HepG2 (cell line): ENCODE data around the gene BCAS4. TPM values are rescaled to one million over a fixed set of nuclear protein-coding genes. Genes with fewer than 3 reads are reported as not detected.
"Not testable (repeated sequence)": the region's sequence is repeated elsewhere in the genome, so short reads cannot be mapped to it uniquely, and the experiment has no call there.

Experiments
- CBX2 ChIP-seq, 2 experiments: fragments of 200-600 bp in 1 of 2; sonication (generic); formaldehyde crosslinking in 1 of 2; IDR thresholded peaks; 2 replicates each; pipeline versions ENCODE4 v1.7.0 to v1.8.1; 2018 to 2022; ENCODE audit warnings: low read depth in 2 of 2, low read length in 1 of 2, mild to moderate bottlenecking in 1 of 2, missing genetic modification reagents in 1 of 2
- NFKBIZ ChIP-seq: IDR thresholded peaks from 2 replicates; pipeline ENCODE4 v1.6.1; 2018; ENCODE audit warnings: missing genetic modification reagents, missing compliant biosample characterization
- NRL ChIP-seq: sonication (generic); formaldehyde crosslinking; IDR thresholded peaks from 2 replicates; pipeline ENCODE4 v1.5.0; 2020; ENCODE audit warnings: missing genetic modification reagents, mild to moderate bottlenecking, moderate library complexity, borderline replicate concordance
- ZNF816 ChIP-seq: sonication (generic); formaldehyde crosslinking; IDR thresholded peaks from 2 replicates; pipeline ENCODE4 v1.8.0; 2022; ENCODE audit warnings: missing genetic modification reagents, mild to moderate bottlenecking, borderline replicate concordance
- polyA plus RNA-seq, 8 experiments: library from polyadenylated mRNA; depleted of rRNA in 3 of 8; stranded (reverse) in 7 of 8; unstranded in 1 of 8; fragments of >200 nt; fragmentation: Illumina TruSeq in 4 of 8; extraction: Trizol in 4 of 8; gene quantifications; 2 replicates each; pipeline versions ENCODE4 v1.2.1 to v1.2.3, GENCODE V29; 2011 to 2016; ENCODE audit warnings: low read depth in 4 of 8, missing spikeins in 1 of 8, mixed read lengths in 1 of 8; ENCODE audit not compliant: insufficient read depth in 1 of 8
- total RNA-seq, 5 experiments: library from RNA; depleted of rRNA; stranded (reverse); fragments of >200 nt; fragmentation: Illumina TruSeq; extraction: Trizol; gene quantifications; 2 replicates each; pipeline ENCODE4 v1.2.3, GENCODE V29; 2016; ENCODE audit warnings: low read depth in 1 of 5
- TF ChIP-seq, protein P1 (sequence below): sonication (generic); formaldehyde crosslinking; IDR thresholded peaks from 2 replicates; pipeline ENCODE4 v1.5.0; 2020; ENCODE audit warnings: missing genetic modification reagents
- TF ChIP-seq, protein P2 (sequence below): sonication (generic); formaldehyde crosslinking; IDR thresholded peaks from 2 replicates; pipeline ENCODE4 v1.4.0; 2020; ENCODE audit warnings: missing genetic modification reagents, low read depth, mild to moderate bottlenecking, borderline replicate concordance
- TF ChIP-seq, protein P3 (sequence below): sonication (generic); formaldehyde crosslinking; IDR thresholded peaks from 2 replicates; pipeline ENCODE4 v1.4.0; 2020; ENCODE audit warnings: missing genetic modification reagents, mild to moderate bottlenecking, borderline replicate concordance
- TF ChIP-seq, protein P4 (sequence below): sonication (generic); formaldehyde crosslinking; IDR thresholded peaks from 2 replicates; pipeline ENCODE4 v1.5.0; 2020; ENCODE audit warnings: mild to moderate bottlenecking, missing genetic modification reagents, borderline replicate concordance
- TF ChIP-seq, protein P5 (sequence below): sonication (generic); formaldehyde crosslinking; conservative IDR thresholded peaks from 2 replicates; pipeline ENCODE4 v1.8.0; 2022; ENCODE audit warnings: mild to moderate bottlenecking, moderate library complexity, missing genetic modification reagents

Gene BCAS4
- total and polyA plus RNA-seq, 2 of the 13 experiments (the other 11 are each of a cell fraction or from before 2014, with no cell fraction given) = 7.2 to 8.0 TPM

DNA sequence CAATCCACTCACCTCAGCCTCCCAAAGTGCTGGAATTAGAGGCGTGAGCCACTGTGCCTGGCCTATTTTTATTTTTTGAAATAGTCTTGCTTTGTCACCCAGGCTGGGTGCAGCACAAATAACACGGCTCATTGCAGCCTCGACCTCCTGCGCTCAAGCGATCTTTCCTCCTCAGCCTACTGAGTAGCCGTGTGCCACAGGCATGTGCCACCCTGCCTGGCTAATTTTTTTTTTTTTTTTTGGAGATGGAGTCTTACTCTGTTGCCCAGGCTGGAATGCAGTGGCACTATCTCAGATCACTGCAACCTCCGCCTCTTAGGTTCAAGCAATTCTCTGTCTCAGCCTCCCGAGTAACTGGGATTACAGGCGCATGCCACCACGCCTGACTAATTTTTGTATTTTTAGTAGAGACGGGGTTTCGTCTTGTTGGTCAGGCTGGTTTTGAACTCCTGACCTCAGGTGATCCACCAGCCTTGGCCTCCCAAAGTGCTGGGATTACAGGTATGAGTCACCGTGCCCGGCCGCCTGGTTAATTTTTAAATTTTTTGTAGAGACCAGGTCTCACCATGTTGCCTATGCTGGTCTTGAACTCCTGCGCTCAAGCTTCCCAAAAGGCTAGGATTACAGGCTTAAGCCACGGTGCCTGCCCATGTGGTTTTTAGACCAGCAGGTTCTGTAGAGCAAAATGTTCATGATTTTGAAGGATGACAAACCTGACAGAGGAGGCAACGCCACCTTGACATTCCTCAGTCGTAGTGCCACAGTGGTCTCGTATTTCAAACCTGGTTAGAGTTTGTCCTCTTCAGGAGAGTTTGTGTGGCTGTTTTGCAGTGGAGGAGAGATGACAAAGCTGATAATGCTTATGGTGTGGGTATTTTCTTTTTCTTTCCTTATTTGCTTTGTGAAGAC is 31.1 kb upstream of the BCAS4 start (continued):
- TF ChIP-seq, protein P1, sequence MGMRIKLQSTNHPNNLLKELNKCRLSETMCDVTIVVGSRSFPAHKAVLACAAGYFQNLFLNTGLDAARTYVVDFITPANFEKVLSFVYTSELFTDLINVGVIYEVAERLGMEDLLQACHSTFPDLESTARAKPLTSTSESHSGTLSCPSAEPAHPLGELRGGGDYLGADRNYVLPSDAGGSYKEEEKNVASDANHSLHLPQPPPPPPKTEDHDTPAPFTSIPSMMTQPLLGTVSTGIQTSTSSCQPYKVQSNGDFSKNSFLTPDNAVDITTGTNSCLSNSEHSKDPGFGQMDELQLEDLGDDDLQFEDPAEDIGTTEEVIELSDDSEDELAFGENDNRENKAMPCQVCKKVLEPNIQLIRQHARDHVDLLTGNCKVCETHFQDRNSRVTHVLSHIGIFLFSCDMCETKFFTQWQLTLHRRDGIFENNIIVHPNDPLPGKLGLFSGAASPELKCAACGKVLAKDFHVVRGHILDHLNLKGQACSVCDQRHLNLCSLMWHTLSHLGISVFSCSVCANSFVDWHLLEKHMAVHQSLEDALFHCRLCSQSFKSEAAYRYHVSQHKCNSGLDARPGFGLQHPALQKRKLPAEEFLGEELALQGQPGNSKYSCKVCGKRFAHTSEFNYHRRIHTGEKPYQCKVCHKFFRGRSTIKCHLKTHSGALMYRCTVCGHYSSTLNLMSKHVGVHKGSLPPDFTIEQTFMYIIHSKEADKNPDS (CRISPR knock-in tag) = peak; percentile 8; the same call in 1 of the 2 replicates
- 0 out of 2 replicates have a peak, but pooled peaks have one; percentile 50 for TF ChIP-seq ZNF816 (CRISPR knock-in tag)
- not testable (repeated sequence) for TF ChIP-seq CBX2 (IDR thresholded peaks at IDR 0.05; ENCODE audit: low read depth, low read length)
- 0 out of 2 replicates have a peak, but pooled peaks have one; percentile 34 for TF ChIP-seq CBX2 (CRISPR knock-in tag; IDR thresholded peaks at IDR 0.05; ENCODE audit: low read depth)
- TF ChIP-seq, protein P2, sequence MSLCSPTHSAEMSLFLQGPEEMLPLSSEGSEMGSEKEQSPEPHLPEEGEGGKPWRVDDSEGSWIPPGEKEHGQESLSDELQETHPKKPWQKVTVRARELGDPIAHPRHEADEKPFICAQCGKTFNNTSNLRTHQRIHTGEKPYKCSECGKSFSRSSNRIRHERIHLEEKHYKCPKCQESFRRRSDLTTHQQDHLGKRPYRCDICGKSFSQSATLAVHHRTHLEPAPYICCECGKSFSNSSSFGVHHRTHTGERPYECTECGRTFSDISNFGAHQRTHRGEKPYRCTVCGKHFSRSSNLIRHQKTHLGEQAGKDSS (CRISPR knock-in tag) = 0 out of 2 replicates have a peak, but pooled peaks have one; percentile 40
- TF ChIP-seq, protein P3, sequence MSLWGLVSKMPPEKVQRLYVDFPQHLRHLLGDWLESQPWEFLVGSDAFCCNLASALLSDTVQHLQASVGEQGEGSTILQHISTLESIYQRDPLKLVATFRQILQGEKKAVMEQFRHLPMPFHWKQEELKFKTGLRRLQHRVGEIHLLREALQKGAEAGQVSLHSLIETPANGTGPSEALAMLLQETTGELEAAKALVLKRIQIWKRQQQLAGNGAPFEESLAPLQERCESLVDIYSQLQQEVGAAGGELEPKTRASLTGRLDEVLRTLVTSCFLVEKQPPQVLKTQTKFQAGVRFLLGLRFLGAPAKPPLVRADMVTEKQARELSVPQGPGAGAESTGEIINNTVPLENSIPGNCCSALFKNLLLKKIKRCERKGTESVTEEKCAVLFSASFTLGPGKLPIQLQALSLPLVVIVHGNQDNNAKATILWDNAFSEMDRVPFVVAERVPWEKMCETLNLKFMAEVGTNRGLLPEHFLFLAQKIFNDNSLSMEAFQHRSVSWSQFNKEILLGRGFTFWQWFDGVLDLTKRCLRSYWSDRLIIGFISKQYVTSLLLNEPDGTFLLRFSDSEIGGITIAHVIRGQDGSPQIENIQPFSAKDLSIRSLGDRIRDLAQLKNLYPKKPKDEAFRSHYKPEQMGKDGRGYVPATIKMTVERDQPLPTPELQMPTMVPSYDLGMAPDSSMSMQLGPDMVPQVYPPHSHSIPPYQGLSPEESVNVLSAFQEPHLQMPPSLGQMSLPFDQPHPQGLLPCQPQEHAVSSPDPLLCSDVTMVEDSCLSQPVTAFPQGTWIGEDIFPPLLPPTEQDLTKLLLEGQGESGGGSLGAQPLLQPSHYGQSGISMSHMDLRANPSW = peak; percentile 42; the same call in 1 of the 2 replicates
- peak; percentile 58; the same call in 1 of the 2 replicates for TF ChIP-seq NRL (CRISPR knock-in tag)
- TF ChIP-seq, protein P4, sequence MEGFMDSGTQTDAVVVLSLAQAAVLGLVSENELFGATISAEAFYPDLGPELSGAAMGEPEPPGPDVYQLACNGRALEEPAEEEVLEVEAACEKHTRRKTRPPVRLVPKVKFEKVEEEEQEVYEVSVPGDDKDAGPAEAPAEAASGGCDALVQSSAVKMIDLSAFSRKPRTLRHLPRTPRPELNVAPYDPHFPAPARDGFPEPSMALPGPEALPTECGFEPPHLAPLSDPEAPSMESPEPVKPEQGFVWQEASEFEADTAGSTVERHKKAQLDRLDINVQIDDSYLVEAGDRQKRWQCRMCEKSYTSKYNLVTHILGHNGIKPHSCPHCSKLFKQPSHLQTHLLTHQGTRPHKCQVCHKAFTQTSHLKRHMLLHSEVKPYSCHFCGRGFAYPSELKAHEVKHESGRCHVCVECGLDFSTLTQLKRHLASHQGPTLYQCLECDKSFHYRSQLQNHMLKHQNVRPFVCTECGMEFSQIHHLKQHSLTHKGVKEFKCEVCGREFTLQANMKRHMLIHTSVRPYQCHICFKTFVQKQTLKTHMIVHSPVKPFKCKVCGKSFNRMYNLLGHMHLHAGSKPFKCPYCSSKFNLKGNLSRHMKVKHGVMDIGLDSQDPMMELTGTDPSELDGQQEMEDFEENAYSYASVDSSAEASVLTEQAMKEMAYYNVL (CRISPR knock-in tag) = peak; percentile 96
- TF ChIP-seq NFKBIZ = peak; percentile 27; the same call in 1 of the 2 replicates
- TF ChIP-seq, protein P5, sequence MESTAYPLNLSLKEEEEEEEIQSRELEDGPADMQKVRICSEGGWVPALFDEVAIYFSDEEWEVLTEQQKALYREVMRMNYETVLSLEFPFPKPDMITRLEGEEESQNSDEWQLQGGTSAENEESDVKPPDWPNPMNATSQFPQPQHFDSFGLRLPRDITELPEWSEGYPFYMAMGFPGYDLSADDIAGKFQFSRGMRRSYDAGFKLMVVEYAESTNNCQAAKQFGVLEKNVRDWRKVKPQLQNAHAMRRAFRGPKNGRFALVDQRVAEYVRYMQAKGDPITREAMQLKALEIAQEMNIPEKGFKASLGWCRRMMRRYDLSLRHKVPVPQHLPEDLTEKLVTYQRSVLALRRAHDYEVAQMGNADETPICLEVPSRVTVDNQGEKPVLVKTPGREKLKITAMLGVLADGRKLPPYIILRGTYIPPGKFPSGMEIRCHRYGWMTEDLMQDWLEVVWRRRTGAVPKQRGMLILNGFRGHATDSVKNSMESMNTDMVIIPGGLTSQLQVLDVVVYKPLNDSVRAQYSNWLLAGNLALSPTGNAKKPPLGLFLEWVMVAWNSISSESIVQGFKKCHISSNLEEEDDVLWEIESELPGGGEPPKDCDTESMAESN (CRISPR knock-in tag) = 0 out of 2 replicates have a peak, but pooled peaks have one; percentile 38
